Tibial nerve (tissue), 4 donors: ENCODE results near the gene ANXA10. TPM values are rescaled to one million over a fixed set of nuclear protein-coding genes. Genes with fewer than 3 reads are reported as not detected.
"Not testable (repeated sequence)": the region's sequence is repeated elsewhere in the genome, so short reads cannot be mapped to it uniquely, and the experiment has no call there.

Source experiments
- DNase-seq, 2 donors: peaks; one replicate each; pipeline ENCODE4 v3.0.0-alpha.2; 2019; ENCODE audit warnings: low spot score in 2 of 2
- H3K27ac ChIP-seq, 4 donors: fragments of 200-600 bp; sonication (generic) in 3 of 4; one replicate each; pipeline ENCODE4 v1.5.1; 2017 to 2019; ENCODE audit warnings: mild to moderate bottlenecking in 1 of 4
- H3K27me3 ChIP-seq, 2 donors: fragments of 200-600 bp; sonication (generic) in 1 of 2; one replicate each; pipeline versions ENCODE4 v1.5.1 to v1.6.0; 2017 to 2019
- H3K36me3 ChIP-seq, 3 donors: fragments of 200-600 bp; sonication (generic); one replicate each; pipeline ENCODE4 v1.5.1; 2018 to 2019
- H3K4me1 ChIP-seq, 4 donors: fragments of 200-600 bp; sonication (generic) in 3 of 4; one replicate each; pipeline ENCODE4 v1.5.1; 2017 to 2019
- H3K4me3 ChIP-seq, 4 donors: fragments of 200-600 bp; sonication (generic) in 3 of 4; one replicate each; pipeline ENCODE4 v1.5.1; 2017 to 2019; ENCODE audit warnings: mild to moderate bottlenecking in 1 of 4, moderate library complexity in 1 of 4
- H3K9me3 ChIP-seq, 4 donors: fragments of 200-600 bp; sonication (generic) in 3 of 4; one replicate each; pipeline ENCODE4 v1.5.1; 2017 to 2019
- EP300 ChIP-seq, 2 donors: sonication (generic); formaldehyde crosslinking; IDR thresholded peaks; one replicate each; pipeline ENCODE4 v1.6.1; 2017; ENCODE audit warnings: antibody characterized with exemption in 2 of 2, mild to moderate bottlenecking in 1 of 2
- POLR2A ChIP-seq, 2 donors: fragments of 450-650 bp; IDR thresholded peaks; one replicate each; pipeline ENCODE4 v1.6.1; 2017; ENCODE audit warnings: antibody characterized with exemption in 2 of 2, mild to moderate bottlenecking in 2 of 2, moderate library complexity in 2 of 2
- WGBS, 2 donors: methylation state at CpG; one replicate each; pipeline ENCODE4 v1.1.5; 2018; 5-methylcytosine and 5-hydroxymethylcytosine counted together
- total RNA-seq, 4 donors: library from RNA; depleted of rRNA; stranded (reverse); fragments of >200 nt; gene quantifications; one replicate each; pipeline ENCODE4 v1.1.0, GENCODE V29; 2016
- TF ChIP-seq, protein P1 (sequence below), 5 experiments: fragments of 200-600 bp in 3 of 5; fragments of 450-650 bp in 2 of 5; sonication (generic) in 3 of 5; IDR thresholded peaks; one replicate each; pipeline ENCODE4 v1.5.1; 2016 to 2019; ENCODE audit warnings: antibody characterized with exemption in 5 of 5, mild to moderate bottlenecking in 3 of 5, moderate library complexity in 2 of 5

ANXA10 gene
- total RNA-seq, 4 donors from 2014 or later = not detected

GRCh38 chr4:168097161-168097560 lies 4.8 kb downstream of the ANXA10 start:
- 59% methylated on average over 2 of the region's 2 CpGs for WGBS, 2 donors
- no peaks in the 10 kb centered on the region for H3K36me3 ChIP-seq

DNA sequence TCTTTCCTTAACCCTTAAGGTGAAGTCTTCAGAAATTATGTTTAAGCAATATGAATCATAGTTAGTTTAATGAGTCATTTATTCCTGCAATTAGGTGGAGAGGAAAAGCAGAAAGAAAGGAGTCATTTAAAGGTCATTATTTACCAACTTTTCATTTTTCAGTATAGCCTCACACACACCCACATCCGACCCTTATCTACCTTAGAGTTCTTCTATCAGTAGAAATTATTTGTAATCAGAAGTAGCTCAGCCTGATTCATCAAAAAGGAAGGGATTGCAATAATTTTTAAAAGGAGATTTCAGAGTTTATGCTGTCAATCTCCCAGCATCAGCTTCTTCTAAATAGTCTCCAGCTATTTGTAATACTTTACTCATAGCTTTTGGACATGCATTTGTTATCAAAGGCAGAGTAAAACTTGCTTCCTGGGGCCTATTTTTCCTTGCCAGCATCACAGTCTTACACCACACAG lies 5.9 kb downstream of the ANXA10 start:
- Histone ChIP-seq H3K9me3 (no peaks in the 10 kb centered on the region), H3K27me3 (no peaks in the 10 kb centered on the region), H3K4me1 (no peaks in the 10 kb centered on the region), H3K27ac (no peak overlapping the region), H3K36me3 (no peaks in the 10 kb centered on the region), H3K4me3 (no peak overlapping the region)
- TF ChIP-seq EP300 (IDR thresholded peaks at IDR 0.05) = no peak
- TF ChIP-seq, protein P1, sequence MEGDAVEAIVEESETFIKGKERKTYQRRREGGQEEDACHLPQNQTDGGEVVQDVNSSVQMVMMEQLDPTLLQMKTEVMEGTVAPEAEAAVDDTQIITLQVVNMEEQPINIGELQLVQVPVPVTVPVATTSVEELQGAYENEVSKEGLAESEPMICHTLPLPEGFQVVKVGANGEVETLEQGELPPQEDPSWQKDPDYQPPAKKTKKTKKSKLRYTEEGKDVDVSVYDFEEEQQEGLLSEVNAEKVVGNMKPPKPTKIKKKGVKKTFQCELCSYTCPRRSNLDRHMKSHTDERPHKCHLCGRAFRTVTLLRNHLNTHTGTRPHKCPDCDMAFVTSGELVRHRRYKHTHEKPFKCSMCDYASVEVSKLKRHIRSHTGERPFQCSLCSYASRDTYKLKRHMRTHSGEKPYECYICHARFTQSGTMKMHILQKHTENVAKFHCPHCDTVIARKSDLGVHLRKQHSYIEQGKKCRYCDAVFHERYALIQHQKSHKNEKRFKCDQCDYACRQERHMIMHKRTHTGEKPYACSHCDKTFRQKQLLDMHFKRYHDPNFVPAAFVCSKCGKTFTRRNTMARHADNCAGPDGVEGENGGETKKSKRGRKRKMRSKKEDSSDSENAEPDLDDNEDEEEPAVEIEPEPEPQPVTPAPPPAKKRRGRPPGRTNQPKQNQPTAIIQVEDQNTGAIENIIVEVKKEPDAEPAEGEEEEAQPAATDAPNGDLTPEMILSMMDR (IDR thresholded peaks at IDR 0.05) = no peak
- TF ChIP-seq POLR2A (IDR thresholded peaks at IDR 0.05) = no peak
- WGBS, 2 donors = 66% methylated on average over 1 of the region's 1 CpG
- no peak for DNase-seq

More at GRCh38 chr4:168097161-168097560, 4.8 kb downstream of the ANXA10 start:
- H3K4me1 ChIP-seq = no peaks in the 10 kb centered on the region
- no peak overlapping the region for H3K4me3 ChIP-seq
- TF ChIP-seq, protein P1 (IDR thresholded peaks at IDR 0.05) = no peak
- TF ChIP-seq EP300 (IDR thresholded peaks at IDR 0.05) = no peak
- no peak for TF ChIP-seq POLR2A (IDR thresholded peaks at IDR 0.05)
- H3K27ac ChIP-seq = no peak overlapping the region
- no peak for DNase-seq
- H3K27me3 ChIP-seq = no peaks in the 10 kb centered on the region
- H3K9me3 ChIP-seq = no peaks in the 10 kb centered on the region

DNA sequence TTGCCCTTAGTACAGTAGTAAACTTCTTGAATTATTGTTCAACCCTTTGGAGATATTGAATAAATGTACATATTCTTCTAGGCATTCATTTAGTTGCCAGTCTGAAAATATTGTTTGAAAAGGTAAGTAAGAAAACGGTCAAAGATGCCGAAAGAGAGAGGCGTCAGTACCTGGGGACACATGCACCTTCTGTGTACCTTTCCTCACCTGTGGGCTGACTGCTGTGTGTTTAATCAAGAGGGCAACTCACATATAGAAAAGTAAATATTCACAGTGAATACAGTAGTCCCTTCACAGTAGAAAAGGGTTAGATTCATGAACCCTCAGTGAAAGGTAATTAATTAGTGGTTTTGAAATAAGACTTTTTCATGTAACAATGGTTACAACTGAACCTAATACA lies 6.9 kb downstream of the ANXA10 start:
- Histone ChIP-seq H3K27ac (no peak overlapping the region), H3K36me3 (no peaks in the 10 kb centered on the region), H3K9me3 (no peaks in the 10 kb centered on the region), H3K4me1 (no peaks in the 10 kb centered on the region), H3K4me3 (no peak overlapping the region), H3K27me3 (no peaks in the 10 kb centered on the region)
- DNase-seq = no peak
- TF ChIP-seq, protein P1 (IDR thresholded peaks at IDR 0.05) = no peak
- TF ChIP-seq POLR2A (IDR thresholded peaks at IDR 0.05) (no peak), EP300 (IDR thresholded peaks at IDR 0.05) (no peak)
- WGBS, 2 donors = 93 to 95% methylated on average over 3 of the region's 3 CpGs

GRCh38 chr4:168101026-168101425 lies 8.7 kb downstream of the ANXA10 start:
- H3K36me3 ChIP-seq = no peaks in the 10 kb centered on the region
- 84 to 92% methylated on average over 1 of the region's 1 CpG for WGBS, 2 donors
- no peaks in the 10 kb centered on the region for H3K27me3 ChIP-seq
- H3K9me3 ChIP-seq = no peaks in the 10 kb centered on the region
- DNase-seq = no peak
- H3K27ac ChIP-seq = no peak overlapping the region
- no peak overlapping the region for H3K4me3 ChIP-seq
- H3K4me1 ChIP-seq = no peaks in the 10 kb centered on the region
- TF ChIP-seq EP300 (IDR thresholded peaks at IDR 0.05) (no peak), POLR2A (IDR thresholded peaks at IDR 0.05) (no peak)

- Histone ChIP-seq H3K9me3 (no peaks in the 10 kb centered on the region), H3K4me1 (no peaks in the 10 kb centered on the region), H3K27ac (no peak overlapping the region), H3K27me3 (no peaks in the 10 kb centered on the region), H3K36me3 (no peaks in the 10 kb centered on the region), H3K4me3 (no peak overlapping the region)
- TF ChIP-seq, protein P1 (IDR thresholded peaks at IDR 0.05) = no peak
- TF ChIP-seq POLR2A (IDR thresholded peaks at IDR 0.05) = no peak
- TF ChIP-seq EP300 (IDR thresholded peaks at IDR 0.05) = no peak
- no peak for DNase-seq
- 87 to 88% methylated on average over 3 of the region's 3 CpGs for WGBS, 2 donors
Observed at GRCh38 chr4:168102403-168102802, 10.1 kb downstream of the ANXA10 start.

GRCh38 chr4:168109527-168109926 lies 17.2 kb downstream of the ANXA10 start:
- H3K9me3 ChIP-seq = no peaks in the 10 kb centered on the region
- no peaks in the 10 kb centered on the region for H3K4me1 ChIP-seq
- no peaks in the 10 kb centered on the region for H3K27me3 ChIP-seq
- no peak overlapping the region for H3K27ac ChIP-seq
- H3K4me3 ChIP-seq = no peak overlapping the region
- no peaks in the 10 kb centered on the region for H3K36me3 ChIP-seq
- no peak for DNase-seq
- TF ChIP-seq POLR2A (IDR thresholded peaks at IDR 0.05) = no peak
- TF ChIP-seq, protein P1 (IDR thresholded peaks at IDR 0.05) = no peak
- no peak for TF ChIP-seq EP300 (IDR thresholded peaks at IDR 0.05)

GRCh38 chr4:168113059-168113458 lies 20.7 kb downstream of the ANXA10 start:
- DNase-seq, H3K9me3 ChIP-seq, H3K4me1 ChIP-seq, H3K27me3 ChIP-seq, H3K36me3 ChIP-seq, H3K27ac ChIP-seq, H3K4me3 ChIP-seq: not testable (repeated sequence)
- 76 to 83% methylated on average over 1 of the region's 1 CpG for WGBS, 2 donors
